GM18873 (cell line): ENCODE measurements around the gene NOX3.

ENCODE experiments used
- ATAC-seq: cut with Tn5 transposase; IDR thresholded peaks from one replicate; pipeline ENCODE4 v1.9.1; 2021; ENCODE audit warnings: mild to moderate bottlenecking, moderate library complexity, moderate number of reproducible peaks; ENCODE audit not compliant: unreplicated experiment, low FRiP score

Gene NOX3

GRCh38 chr6:155404937-155405336, 50.7 kb downstream of the NOX3 start:
- ATAC-seq: no peak

DNA sequence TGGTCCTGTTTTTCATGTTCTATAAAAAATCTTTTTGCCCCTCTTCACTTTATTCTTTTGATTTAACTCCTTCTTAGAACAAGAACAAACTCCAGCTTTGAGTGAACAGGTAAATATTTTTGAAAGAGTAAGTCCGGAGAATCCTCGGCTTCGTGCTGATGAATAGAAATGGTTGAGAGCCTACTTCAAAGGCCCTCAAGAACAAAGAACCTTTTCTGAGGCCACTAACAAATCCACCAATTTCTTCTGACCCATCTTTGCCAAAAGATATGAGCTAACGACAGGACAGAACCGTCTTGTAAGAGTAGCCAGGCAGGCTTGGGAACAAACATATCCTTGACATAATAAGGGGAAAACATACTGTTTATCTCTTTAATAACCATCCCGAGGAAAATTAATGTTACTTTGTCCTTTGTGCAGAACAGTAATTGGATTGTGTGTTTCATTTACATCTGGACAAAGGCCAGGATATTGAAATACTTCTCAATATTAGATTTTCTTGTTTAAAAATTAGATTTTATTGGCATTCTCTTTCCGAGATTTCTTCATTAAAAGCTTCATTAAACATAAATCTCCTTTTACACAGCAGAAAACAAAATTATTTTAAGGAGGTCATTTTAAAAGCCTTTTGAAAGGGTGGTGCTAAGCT, 52.9 kb downstream of the NOX3 start:
- ATAC-seq: no peak

- ATAC-seq: no peak
These were observed 55.0 kb downstream of the NOX3 start for GRCh38 chr6:155400654-155400965.

DNA sequence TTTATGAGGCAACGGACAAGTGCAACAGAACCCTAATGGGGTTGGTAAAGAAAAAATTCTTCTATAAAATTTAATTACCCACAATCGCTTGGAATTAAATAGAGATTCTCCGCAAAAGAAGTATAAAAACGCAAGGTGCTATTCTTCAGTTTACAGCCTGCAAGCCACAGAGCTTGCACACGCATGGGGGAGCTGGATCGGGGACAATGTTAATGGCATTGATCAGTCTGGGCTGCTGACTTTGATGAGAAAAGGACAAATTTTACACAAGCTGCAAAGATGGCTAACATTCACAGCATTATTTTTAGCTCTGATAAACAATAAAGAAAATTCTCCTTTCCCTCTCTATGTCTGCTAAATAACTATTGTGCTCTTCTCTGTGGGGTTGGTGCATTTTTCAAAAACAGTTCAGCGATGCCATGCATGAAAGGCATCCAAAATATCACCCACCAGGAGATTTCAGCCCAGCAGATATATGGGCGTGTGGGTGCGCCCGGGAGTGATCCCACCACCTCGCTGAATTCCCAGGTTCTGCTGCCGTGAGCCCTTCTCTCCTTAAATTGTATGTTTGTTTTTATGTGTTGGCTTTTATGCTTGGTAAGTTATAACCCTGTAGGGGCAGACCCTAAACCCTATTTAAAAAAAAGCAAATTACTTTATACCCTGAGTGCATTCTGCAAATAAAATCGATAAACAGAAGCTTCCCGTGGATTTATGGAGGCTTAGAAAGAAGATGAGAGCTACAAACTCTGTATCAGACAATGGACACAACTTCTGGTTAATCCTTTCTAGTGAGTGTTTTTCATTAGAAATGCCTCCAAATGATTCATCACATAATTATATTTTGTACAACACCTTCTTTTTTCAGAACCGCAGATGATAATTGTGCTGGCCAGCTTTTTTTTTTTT, 55.6 kb downstream of the NOX3 start:
- no peak for ATAC-seq

- ATAC-seq: no peak
These were observed 56.4 kb downstream of the NOX3 start for GRCh38 chr6:155399062-155399744.

GRCh38 chr6:155398701-155399061, 57.0 kb downstream of the NOX3 start:
- no peak for ATAC-seq

DNA sequence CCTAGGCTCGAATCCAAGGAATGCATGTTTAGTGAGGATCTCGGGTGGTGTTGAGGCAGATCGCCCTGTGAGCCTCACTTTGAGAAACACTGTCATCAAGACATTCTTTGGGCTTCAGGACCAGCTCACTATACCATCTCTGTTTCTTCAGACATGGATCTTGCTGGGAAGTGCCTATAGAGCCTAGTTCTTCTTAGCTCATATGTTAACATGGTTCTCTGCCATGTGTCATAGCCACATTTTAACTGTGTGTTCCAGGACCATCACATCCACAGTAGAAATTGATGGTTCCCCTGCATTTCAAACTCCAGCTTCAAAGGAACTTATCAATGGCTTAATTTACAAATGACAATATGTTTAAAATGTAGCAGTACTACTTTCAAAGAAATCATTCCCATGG, 57.4 kb downstream of the NOX3 start:
- ATAC-seq: no peak

DNA sequence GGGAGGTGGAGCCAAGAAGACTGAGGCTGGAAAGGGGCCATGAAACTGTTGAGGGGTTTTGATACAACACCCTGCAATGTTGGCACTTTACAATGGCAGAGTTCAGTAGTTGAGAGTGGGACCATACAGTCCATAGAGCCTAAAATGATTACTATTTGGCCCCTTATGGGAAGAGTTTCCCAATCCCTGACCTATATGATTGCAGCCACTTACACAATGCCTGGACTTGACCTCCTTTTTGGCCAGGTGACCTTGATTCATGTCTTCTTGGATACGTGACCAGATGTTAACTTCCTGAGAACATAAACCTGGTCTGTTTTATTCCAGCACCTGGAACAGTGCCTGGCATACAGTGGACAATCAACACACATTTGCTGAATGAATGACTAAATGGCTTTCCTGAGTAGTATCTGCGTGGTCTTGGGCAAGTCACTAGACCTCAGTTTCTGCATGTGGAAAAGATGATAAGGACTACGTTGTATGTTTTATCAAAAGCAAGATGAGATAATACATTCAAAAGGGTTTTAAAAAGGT, 58.4 kb downstream of the NOX3 start:
- no peak for ATAC-seq

GRCh38 chr6:155396605-155397004, 59.0 kb downstream of the NOX3 start:
- no peak for ATAC-seq

DNA sequence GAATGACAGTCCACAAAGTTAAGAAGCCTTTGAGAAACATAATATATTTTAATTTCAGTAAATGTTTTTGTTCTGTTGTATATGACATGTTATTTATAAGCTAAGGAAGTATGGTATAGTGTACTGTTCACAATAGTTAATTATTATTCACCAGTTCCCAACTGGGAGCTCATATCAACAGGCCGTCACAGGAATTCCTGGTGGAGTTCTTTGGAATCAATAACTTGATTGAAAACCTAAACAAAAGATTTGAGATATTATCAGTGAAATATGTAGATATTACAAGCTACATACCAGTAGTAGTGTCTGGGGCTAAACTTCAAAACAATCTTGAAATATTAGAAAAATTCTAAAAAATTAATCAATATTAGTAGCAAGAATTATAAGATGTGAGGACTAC, 60.3 kb downstream of the NOX3 start:
- ATAC-seq: no peak

- ATAC-seq: no peak
These were observed 66.5 kb downstream of the NOX3 start for GRCh38 chr6:155389130-155389529.

GRCh38 chr6:155388591-155388990, 67.0 kb downstream of the NOX3 start:
- no peak for ATAC-seq

GRCh38 chr6:155387481-155387880, 68.2 kb downstream of the NOX3 start:
- ATAC-seq: no peak

DNA sequence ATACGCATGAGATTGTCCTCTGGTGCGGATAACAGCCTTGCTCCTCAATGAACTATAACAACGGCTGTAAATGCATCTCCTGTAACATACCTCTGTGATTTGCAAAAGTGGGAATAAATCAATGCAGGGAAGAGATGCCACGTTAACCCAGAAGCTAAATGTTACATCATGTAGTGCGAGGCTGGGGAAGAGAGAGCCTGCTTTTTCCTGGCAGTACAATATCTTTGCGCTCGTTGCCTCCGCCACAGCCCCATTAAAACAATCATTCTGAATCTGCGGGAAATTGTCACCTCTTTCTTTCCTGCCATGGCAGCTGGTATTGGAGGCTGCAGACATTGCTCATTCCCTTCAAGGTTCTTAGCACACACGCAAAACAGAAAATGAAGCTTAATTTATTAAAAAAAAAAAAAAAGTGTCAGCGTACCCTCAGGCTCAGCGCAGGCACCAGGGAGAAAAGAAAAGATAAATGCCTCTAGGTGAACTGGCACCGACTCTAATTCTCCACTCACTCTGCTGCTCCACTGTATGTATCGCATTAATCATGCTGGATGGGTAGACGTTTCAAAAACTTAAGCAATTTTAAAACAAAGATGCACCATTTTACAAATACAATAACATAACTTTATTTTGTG, 71.2 kb downstream of the NOX3 start:
- no peak for ATAC-seq

DNA sequence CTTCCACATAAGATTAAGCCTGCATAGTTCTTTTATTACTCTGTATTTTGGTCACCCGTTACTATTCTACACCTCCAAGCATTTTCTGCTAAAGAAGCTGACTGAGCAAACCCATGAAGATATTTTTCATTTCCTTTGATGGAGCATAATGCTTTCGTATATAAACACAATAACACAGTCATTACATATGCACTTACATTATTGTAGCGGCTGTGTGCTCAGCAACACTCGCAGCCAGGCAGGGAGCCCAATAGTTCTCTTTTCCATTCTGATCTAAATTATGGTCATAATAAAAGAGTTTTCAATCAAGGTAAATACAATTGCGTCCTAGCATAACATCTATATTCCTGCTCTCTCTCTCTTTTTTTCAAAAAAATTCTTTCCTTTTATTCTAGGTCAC, 71.7 kb downstream of the NOX3 start:
- no peak for ATAC-seq

DNA sequence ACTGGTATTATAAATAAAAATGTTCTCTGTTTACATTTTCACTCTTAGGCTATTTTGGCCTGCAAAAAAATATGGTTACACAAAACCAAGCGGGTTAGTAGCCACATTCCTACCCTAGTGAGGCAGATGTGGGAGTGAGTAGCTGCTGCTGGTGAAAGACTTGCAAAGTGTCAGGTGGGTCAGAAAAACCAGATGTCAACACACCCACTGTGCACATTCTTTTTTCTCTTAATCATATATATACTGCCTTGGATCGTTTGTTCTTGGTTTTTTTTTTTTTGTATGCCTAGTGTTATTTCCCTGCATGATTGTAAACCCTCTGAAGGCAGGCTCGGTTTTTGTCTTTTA, 73.3 kb downstream of the NOX3 start:
- ATAC-seq: no peak

GRCh38 chr6:155381673-155382337, 73.8 kb downstream of the NOX3 start:
- ATAC-seq: no peak

DNA sequence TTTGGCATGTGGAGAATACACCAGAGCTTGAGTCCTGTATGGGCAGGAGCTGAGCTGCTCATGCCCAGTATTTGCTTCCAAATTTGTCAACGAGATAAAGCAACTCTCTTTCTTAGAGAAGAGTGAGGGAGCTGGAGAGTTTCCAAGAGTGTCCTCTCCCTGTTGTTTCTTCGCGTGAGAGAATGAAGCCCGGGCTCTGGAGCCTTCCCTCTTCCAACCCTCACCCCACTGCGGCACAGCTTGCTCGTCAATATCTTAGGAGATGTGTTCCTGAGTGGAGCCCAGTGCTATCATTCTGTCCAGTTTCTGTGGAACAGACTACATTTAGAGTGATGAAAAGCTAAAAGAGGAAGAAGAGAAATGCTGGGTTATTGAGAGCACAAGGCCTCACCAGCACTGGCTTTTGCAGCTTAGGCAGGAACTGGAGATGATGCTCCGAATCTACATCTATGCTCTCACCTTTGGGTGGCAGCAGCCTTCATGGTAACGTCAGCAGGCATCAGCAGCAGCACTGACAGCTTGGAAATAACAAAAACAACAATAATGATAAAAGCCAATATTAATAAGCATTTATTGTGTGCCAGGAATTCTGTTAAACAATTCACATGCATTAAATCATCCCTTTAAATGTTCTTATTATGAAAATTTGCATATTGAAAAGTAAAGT, 74.8 kb downstream of the NOX3 start:
- ATAC-seq: no peak

GRCh38 chr6:155378724-155379123, 76.9 kb downstream of the NOX3 start:
- no peak for ATAC-seq

- no peak for ATAC-seq
These were observed 77.4 kb downstream of the NOX3 start for GRCh38 chr6:155378276-155378675.
